Measurements from ENCODE around the gene ALK.

DNA sequence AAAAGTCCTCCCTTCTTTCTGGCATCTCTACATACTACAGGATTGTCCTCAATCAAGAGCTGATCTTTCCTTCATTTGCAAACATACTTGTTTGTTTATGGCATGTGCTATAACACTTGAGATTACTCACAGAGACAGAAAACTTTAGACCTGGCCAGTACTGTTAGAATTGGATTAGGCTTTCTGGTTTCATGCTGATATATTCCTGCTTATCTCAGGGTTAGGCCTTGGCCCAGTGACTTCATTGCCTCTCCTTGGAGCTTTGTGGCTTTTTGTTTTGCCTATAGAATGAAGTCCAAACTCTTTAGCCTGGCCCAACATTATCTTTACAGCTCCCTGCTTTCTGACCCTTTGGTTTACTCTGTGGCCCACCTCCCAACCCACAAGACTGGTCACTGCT is 363.3 kb downstream of the ALK start:
- TF ChIP-seq ZNF274 (IDR thresholded peaks at IDR 0.05; ENCODE audit: insufficient read depth, insufficient read length) (no peak), CTCF (IDR thresholded peaks at IDR 0.05 in 2 of 3, conservative IDR thresholded peaks at IDR 0.05 in 1 of 3; ENCODE audit: control insufficient read depth in 2 of 3, extremely low read depth in 1 of 3, insufficient read depth in 1 of 3, low read depth in 3 of 3, low read length in 3 of 3) (no peak)

Measured in GM12878 (cell line).